SKM-1 (cell line): ENCODE results near the gene VCAM1.
"Not testable (repeated sequence)": the region's sequence is repeated elsewhere in the genome, so short reads cannot be mapped to it uniquely, and the experiment has no call there.

ENCODE experiments used
- DNase-seq: peaks from one replicate; lab custom pipeline; 2025; ENCODE audit not compliant: unreplicated experiment; lab: John Stamatoyannopoulos, UW

VCAM1 gene

DNA sequence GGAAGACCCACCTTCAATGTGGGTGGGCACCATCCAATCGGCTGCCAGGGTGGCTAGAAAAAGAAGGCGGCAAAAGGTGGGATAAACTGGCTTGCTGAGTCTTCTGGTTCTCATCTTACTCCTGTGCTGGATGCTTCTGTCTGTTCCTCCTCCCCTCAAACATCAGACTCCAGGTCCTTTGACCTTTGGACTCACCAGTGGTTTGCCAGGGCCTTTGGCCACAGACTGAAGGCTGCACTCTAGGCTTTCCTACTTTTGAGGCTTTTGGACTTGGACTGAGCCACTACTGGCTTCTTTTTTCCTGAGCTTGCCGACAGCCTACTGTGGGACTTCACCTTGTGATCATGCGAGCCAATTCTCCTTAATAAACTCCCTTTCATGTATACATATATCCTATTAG is 55.9 kb downstream of the VCAM1 start:
- DNase-seq: no peak

DNA sequence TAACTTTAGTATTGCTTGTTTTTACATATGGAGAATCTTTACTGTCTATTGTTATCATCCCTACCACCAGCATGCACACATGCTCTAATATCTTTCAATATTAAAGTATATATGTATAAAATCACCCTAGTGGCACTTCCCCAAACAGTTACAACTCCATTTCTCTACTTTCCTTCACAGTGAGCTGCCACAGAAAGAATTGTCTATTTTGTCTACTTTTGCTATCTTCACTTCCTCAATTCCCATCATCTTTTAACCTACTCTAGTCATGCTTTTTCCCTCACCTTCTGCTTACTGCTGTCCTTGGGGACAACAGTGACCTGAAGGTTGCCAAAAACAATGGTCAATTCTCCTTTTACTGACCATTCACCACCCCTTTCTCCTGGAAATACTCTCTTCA is 59.2 kb downstream of the VCAM1 start:
- DNase-seq: no peak

DNA sequence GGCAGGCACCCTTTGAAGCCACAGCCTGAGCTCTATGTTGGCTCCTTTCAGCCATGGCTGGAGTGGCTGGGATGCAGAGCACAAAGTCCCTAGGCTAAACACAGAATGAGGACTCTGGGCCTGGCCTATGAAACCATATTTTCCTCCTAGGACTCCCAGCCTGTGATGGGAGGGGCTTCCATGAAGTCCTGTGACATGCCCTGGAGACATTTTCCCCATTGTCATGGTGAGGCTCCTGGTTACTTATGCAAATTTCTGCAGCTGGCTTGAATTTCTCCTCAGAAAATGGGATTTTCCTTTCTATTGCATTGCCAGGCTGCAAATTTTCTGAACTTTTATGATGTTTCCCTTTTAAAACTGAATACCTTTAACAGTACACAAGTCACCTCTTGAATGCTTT is 61.3 kb downstream of the VCAM1 start:
- no peak for DNase-seq

DNA sequence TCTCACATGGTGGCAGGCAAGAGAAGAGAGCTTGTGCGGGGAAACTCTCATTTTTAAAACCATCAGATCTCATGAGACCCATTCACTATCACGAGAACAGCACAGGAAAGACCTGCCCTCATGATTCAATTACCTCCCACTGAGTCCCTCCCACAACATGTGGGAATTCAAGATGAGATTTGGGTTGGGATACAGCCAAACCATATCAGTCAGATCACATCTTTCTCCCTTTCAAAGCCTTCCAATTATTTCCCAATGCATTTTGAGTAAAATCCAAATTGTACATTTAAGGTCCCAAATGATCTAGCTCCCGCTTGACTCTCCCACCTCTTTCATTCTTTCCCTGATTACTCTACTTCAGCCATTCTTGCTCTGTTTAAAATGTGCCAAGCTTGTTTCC is 62.2 kb downstream of the VCAM1 start:
- not testable (repeated sequence) for DNase-seq

- no peak for DNase-seq
Observed at GRCh38 chr1:100782473-100783039, 63.0 kb downstream of the VCAM1 start.

DNA sequence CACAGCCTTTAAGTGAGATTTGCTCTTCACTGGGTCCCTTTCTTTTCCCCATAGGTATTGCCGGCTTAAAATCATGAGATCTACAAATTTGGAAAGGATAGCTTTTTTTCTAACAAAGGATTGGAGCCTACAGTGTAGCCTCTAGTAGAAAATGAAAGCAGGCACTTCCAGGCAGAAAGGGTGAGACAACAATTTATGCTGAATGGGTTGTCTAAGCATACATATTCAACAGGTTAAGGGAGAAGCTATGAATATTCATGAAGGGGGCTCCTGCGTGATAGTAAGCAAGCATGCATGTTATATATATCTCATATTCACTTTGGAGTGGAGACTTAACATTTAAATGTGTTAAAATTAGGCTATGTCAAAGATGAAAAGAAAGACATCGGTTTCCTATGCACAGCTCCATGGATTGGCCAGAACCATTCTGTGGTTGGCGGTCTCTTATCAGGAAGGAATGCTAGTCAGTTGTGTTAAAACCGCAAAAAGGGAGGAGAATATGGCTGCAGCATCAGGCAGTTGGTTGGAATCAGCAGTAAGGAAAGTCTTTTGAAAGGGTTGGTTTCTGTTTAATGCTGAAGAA is 66.0 kb downstream of the VCAM1 start:
- no peak for DNase-seq

- DNase-seq: no peak
Observed at GRCh38 chr1:100786870-100787269, 67.3 kb downstream of the VCAM1 start.
